Ectodermal cell (in vitro differentiated cells): ENCODE measurements around the gene ZNF280C.

Experiments used
- H3K27ac ChIP-seq: 2 replicates; pipeline ENCODE4 v1.7.0; 2013; ENCODE audit warnings: mild to moderate bottlenecking, low read depth, low read length; ENCODE audit not compliant: insufficient read depth, poor library complexity, severe bottlenecking
- H3K27me3 ChIP-seq: 2 replicates; pipeline ENCODE4 v1.7.0; 2013; ENCODE audit warnings: mild to moderate bottlenecking, low read length; ENCODE audit not compliant: insufficient read depth, control insufficient read depth, poor library complexity, severe bottlenecking
- H3K36me3 ChIP-seq: one replicate; pipeline ENCODE4 v1.7.0; 2013; ENCODE audit warnings: low read length; ENCODE audit not compliant: control insufficient read depth, insufficient read depth
- H3K4me1 ChIP-seq: one replicate; pipeline ENCODE4 v1.7.0; 2013; ENCODE audit warnings: low read length; ENCODE audit not compliant: control insufficient read depth, insufficient read depth
- H3K4me3 ChIP-seq: 2 replicates; pipeline ENCODE4 v1.7.0; 2013; ENCODE audit warnings: low read depth, low read length, control low read depth; ENCODE audit not compliant: insufficient read depth
- H3K9me3 ChIP-seq: 2 replicates; pipeline ENCODE4 v1.7.0; 2013; ENCODE audit warnings: mild to moderate bottlenecking, low read length, moderate library complexity; ENCODE audit not compliant: control insufficient read depth
- WGBS, 2 experiments: methylation state at CpG; one replicate each; pipeline ENCODE4 v1.1.7; 2013; ENCODE audit warnings: missing lambda C conversion rate in 2 of 2; 5-methylcytosine and 5-hydroxymethylcytosine counted together

Gene ZNF280C

DNA sequence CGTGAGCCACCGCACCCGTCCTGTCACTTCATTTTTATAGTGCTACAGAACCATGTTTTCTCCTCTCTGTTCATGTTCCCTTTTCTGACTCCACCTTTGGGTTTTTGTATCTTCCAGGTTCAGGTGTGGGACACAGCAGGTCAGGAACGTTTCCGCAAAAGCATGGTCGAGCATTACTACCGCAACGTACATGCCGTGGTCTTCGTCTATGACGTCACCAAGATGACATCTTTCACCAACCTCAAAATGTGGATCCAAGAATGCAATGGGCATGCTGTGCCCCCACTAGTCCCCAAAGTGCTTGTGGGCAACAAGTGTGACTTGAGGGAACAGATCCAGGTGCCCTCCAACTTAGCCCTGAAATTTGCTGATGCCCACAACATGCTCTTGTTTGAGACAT, 84.5 kb downstream of the ZNF280C start:
- Histone ChIP-seq H3K27me3 (no peaks in the 10 kb centered on the region), H3K36me3 (no peaks in the 10 kb centered on the region), H3K27ac (no peak overlapping the region), H3K4me1 (no peaks in the 10 kb centered on the region), H3K4me3 (no peak overlapping the region), H3K9me3 (no peaks in the 10 kb centered on the region)
- 93 to 97% methylated on average over 11 of the region's 11 CpGs for WGBS, 2 experiments

DNA sequence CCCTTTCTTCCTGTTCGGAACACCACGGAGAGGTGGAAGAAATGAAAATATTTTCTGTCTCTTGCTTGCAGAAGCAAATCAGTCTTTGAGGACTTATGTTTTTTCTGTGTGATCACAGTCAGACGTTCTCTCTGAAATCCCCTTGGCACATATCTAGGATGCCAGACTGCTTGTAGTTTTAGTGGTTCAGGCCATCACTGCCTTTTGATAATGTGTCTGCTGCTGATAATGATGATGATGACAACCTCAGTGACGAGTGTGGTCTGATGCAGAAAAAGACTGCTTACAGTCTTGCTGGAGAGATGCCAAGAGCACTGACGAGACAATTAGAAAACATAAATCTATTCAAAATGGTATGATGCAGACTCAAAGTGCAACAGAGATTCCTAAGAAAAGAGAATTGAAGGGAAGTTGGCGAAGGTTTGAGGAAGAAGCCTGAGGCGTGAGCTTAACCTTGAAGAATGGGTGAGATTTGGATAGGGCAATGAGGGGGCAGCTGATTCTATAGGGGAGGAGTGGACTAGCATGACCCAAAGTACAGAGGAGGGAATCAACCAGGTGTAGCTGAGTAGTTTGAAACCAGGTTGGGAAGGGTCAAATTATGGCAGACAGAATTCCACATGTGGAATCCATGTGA, 89.0 kb downstream of the ZNF280C start:
- H3K4me3 ChIP-seq = no peak overlapping the region
- H3K4me1 ChIP-seq = no peaks in the 10 kb centered on the region
- no peak overlapping the region for H3K27ac ChIP-seq
- no peaks in the 10 kb centered on the region for H3K27me3 ChIP-seq
- H3K9me3 ChIP-seq = no peaks in the 10 kb centered on the region
- H3K36me3 ChIP-seq = no peaks in the 10 kb centered on the region
- WGBS, 2 experiments = 92 to 95% methylated on average over 5 to 6 of the region's 7 CpGs

DNA sequence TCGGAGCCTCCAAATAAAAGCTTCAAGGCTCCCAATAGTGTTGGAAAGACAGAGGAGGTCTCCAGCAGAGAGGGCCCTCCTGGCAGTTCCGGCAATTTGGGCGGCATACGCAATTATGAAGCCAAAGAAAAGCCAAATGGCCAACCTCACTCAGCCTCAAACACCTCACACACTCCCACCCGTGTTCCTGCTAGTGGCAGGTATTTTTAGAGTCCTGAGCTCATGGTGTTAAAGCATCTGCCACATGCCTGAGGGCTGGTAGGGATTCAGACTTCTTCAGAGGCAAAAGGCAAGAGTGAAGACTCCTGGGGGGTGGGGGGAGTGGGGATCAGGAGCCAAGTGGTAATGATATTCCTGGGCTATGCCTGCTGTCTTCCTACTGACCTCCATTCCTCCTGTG, 89.5 kb downstream of the ZNF280C start:
- WGBS, 2 experiments = 69 to 72% methylated on average over 4 to 5 of the region's 5 CpGs
- H3K27ac ChIP-seq = no peak overlapping the region
- no peaks in the 10 kb centered on the region for H3K36me3 ChIP-seq
- H3K9me3 ChIP-seq = no peaks in the 10 kb centered on the region
- no peaks in the 10 kb centered on the region for H3K4me1 ChIP-seq
- no peaks in the 10 kb centered on the region for H3K27me3 ChIP-seq
- H3K4me3 ChIP-seq = no peak overlapping the region

DNA sequence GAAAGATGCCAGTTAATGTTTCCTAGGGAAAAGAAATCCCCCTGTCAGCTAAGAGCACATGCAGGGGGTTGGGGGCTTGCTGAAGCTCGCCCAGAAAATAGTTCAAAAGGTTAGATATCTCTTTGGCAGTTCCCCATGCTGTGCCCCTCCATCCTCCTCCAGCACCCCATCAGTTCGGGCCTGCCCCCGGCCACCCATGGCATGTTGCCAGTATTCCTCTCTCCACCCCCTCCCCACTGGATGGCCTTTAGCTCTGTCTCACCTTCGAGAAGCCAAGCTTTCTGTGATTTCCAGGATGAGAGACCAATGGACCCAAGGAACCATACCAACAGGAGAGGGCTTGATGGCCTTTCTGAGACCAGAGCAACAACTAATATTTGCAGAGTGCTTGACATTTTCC, 91.8 kb downstream of the ZNF280C start:
- 86 to 94% methylated on average over 4 of the region's 4 CpGs for WGBS, 2 experiments
- H3K9me3 ChIP-seq = no peaks in the 10 kb centered on the region

DNA sequence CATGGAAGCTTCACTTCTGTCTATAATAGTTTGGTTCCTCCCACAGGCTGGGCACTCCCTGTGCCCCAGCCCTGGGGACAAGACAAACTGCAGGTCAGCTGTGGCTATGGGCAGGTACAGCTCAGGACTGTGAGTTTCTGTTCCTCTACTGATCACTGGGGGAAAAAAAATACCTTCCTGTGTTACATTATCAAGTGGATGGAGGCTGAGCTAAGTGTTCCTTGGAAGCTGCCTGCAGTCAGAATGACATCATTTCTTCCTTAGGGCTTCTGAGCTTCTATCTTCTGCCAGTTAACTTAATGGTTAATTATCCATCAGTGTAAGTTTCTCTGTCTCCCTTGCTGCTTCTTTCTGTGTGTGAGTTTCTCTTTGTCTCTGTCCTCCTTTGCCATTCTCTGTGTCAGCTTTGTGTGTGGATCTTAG, 92.3 kb downstream of the ZNF280C start:
- no peak overlapping the region for H3K4me3 ChIP-seq
- H3K9me3 ChIP-seq = no peaks in the 10 kb centered on the region
- H3K36me3 ChIP-seq = no peaks in the 10 kb centered on the region
- H3K27ac ChIP-seq = no peak overlapping the region
- no peaks in the 10 kb centered on the region for H3K4me1 ChIP-seq
- peaks cover 19% of the 10 kb centered on the region for H3K27me3 ChIP-seq

More for the DNA sequence above, 91.8 kb downstream of the ZNF280C start:
- H3K4me3 ChIP-seq = no peak overlapping the region
- no peak overlapping the region for H3K27ac ChIP-seq
- H3K27me3 ChIP-seq = peaks cover 13% of the 10 kb centered on the region
- no peaks in the 10 kb centered on the region for H3K36me3 ChIP-seq
- no peaks in the 10 kb centered on the region for H3K4me1 ChIP-seq

DNA sequence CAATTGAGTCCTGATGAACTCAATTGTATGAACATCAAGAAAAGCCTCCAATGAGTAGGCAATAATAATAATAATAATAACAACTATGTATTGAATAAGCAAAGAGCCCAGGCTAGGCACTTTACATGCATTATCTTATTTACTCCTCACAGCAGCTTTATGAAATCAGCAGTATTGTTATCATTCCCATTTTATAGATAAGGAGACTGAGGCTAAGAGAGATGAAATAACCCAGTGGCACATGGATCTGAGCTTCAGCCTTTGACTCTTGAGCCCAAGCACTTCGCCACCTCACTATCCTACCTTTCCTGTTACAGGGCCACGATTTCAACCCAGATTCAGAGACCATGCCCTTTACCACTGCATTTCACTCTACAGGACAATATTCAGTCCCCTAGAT, 93.8 kb downstream of the ZNF280C start:
- Histone ChIP-seq H3K27ac (no peak overlapping the region), H3K9me3 (no peaks in the 10 kb centered on the region), H3K4me1 (no peaks in the 10 kb centered on the region), H3K4me3 (no peak overlapping the region), H3K27me3 (peaks cover 23% of the 10 kb centered on the region), H3K36me3 (no peaks in the 10 kb centered on the region)
- WGBS, 2 experiments = 97 to 100% methylated on average over 2 of the region's 2 CpGs

DNA sequence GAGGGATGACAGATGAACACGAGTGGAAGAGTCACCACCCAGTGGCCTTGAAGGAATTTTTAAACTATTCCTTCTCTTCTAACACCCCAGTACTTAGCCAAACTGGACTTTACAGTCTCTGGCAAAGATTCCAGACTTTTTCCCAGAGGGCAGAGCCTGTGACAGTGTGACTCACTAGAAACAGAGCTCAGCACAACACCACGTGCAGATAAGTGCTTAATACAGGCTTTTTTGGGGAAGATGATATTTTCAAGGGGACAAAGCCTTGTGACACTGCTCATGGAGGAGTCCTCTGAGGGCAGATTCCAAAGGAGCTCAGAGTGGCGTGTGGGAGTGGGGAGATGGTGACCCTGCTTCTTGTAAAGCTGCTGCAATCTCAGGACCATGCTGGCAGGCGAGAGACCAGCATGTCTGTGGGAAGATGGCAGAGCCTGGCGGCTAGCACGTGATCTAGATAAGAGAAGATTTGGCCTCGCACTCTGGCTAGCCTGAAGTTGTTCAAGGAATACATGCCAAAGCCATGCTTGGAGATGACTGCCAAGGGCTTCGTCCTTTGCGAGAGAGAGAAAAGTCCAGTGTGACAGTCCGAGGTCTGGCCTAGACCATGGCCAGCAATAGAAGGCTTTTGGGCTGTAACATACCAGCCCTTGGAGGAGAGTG, 94.5 kb downstream of the ZNF280C start:
- Histone ChIP-seq H3K27me3 (peaks cover 23% of the 10 kb centered on the region), H3K4me1 (no peaks in the 10 kb centered on the region), H3K4me3 (no peak overlapping the region), H3K9me3 (no peaks in the 10 kb centered on the region), H3K27ac (no peak overlapping the region), H3K36me3 (no peaks in the 10 kb centered on the region)
- WGBS, 2 experiments = 80 to 85% methylated on average over 9 to 10 of the region's 10 CpGs

DNA sequence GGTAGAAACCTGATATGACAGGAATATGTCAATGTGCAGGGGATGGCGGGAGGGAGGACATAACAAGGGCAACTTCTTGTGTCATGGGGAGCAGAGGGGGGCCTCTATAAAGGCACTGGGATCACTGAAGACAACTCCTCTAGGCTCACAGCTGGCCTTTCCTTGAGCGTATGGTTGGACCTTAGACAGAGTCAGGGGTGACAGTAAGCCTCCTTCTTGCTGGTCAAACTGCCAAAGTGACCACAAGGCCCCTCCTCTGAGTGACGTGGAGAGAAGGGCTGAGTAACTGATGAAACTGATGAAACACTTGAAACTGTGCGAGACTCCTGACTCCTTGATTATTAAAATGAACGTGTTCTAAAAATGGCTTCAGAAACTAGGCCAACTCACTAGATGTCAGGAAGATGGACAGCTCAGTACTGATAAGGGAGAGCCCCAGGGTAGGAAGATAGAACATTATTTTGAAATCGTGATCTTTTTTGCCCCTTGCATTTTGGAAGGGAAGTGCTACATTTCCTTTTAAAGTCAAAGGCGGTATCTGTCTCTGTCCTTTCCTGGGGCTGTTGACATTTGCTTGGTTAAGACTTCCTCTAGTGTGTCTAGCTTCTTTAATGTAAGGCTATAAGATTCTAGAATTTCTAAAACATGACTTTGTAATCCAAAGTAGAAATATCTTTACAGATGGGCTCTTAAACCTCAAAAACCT, 95.4 kb downstream of the ZNF280C start:
- Histone ChIP-seq H3K27me3 (peaks cover 23% of the 10 kb centered on the region), H3K4me1 (no peaks in the 10 kb centered on the region), H3K4me3 (no peak overlapping the region), H3K36me3 (no peaks in the 10 kb centered on the region), H3K27ac (no peak overlapping the region), H3K9me3 (no peaks in the 10 kb centered on the region)
- 84 to 88% methylated on average over 7 of the region's 7 CpGs for WGBS, 2 experiments

DNA sequence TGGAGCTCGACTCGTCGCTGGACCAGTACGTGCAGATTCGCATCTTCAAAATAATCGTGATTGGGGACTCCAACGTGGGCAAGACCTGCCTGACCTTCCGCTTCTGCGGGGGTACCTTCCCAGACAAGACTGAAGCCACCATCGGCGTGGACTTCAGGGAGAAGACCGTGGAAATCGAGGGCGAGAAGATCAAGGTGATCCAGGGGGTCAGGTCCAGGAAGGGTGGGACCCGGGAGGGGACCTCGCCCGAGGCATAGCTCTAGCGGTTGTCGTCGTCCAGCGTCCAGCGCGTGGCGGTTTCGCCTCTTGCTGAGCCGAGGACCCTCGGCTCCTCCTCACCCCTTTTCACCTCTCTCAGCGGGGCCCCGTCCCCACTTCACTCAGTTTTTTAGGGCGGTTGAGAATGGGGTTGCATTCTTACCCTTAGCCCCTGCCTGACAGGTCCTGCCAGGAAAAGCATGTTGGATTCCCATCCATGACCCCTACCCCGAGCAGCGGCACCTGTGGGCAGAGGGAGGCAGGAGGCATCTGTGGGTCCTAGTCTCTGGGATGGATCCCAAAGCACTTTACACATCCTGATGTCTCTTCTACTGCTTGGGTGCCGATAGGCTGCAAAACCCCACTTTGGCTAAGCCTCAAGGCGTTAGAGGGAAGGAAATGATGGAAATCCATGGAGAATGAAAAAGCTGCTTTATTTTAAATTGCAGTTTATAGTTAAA, 96.4 kb downstream of the ZNF280C start:
- Histone ChIP-seq H3K4me1 (no peaks in the 10 kb centered on the region), H3K4me3 (peak overlapping the region; percentile 43), H3K9me3 (no peaks in the 10 kb centered on the region), H3K27ac (no peak overlapping the region), H3K27me3 (peaks cover 23% of the 10 kb centered on the region), H3K36me3 (no peaks in the 10 kb centered on the region)
- 20% methylated on average over 34 of the region's 34 CpGs for WGBS, 2 experiments
